HG03060 (cell line): ENCODE measurements around the gene COQ8B.
A peak's percentile ranks its signal among the peaks of the same experiment; 100 is the strongest.
"Not testable (repeated sequence)": the region's sequence is repeated elsewhere in the genome, so short reads cannot be mapped to it uniquely, and the experiment has no call there.

Experiments
- ATAC-seq: cut with Tn5 transposase; IDR thresholded peaks from one replicate; pipeline ENCODE4 v1.9.1; 2021; ENCODE audit warnings: low read depth, moderate number of reproducible peaks; ENCODE audit not compliant: unreplicated experiment

The COQ8B gene

DNA sequence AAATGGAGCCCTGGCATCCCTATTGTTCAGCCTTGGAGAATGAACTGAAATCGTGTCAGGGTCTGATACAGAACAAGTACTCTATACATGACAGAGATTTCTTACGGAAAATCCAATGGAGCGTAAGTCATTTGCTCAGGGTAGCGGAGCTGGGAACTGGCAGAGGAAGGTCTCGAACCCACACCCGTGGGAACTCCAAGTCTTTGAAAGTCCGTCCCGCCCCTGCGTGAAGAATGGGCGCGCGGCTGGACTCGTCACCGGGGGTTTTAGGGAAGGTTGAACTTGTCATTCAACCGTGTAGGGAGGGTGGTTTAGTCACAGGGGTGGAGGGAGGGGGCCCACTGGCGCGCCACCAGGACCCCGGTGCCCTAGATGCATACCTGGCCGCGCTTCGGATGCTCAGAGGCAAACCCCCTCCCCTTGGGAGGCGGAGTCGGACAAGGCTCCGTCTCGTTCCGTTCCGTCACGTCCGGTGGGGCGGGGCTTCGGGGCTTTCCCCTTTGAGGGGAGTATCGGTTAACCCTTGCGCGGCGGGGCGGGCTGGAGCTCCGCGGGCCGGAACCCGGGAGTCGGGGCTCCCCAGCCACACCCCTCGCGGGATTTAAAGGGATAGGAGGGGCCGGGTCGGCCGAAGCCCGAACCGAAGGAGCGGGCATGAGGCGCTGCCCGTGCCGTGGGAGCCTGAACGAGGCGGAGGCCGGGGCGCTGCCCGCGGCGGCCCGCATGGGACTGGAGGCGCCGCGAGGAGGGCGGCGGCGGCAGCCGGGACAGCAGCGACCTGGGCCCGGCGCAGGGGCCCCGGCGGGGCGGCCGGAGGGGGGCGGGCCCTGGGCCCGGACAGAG lies at the start of gene COQ8B, which contains the start of gene ITPKC:
Gene COQ8B (minus strand): TSS at position 405 of the 843 bp plus-strand sequence. CDS start 2,254 bp downstream, outside the sequence.
Gene ITPKC (plus strand): TSS at position 631 of the 843 bp plus-strand sequence. CDS start 24 bp downstream, at position 655.
- peak; percentile 54 for ATAC-seq

DNA sequence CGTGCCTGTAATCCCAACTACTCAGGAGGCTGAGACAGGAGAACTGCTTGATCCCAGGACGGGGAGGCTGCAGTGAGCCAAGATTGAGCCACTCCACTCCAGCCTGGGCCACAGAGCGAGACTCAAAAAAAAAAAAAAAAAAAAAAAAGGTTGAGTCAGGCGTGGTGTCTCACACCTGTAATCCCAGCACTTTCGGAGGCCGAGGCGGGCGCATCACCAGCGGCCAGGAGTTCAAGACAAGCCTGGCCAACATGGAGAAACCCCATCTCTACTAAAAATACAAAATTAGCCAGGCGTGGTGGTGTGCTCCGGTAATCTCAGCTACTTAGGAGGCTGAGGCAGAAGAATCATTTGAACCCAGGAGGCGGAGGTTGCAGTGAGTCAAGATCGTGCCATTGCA lies 49.7 kb upstream of the COQ8B start:
- ATAC-seq = not testable (repeated sequence)

DNA sequence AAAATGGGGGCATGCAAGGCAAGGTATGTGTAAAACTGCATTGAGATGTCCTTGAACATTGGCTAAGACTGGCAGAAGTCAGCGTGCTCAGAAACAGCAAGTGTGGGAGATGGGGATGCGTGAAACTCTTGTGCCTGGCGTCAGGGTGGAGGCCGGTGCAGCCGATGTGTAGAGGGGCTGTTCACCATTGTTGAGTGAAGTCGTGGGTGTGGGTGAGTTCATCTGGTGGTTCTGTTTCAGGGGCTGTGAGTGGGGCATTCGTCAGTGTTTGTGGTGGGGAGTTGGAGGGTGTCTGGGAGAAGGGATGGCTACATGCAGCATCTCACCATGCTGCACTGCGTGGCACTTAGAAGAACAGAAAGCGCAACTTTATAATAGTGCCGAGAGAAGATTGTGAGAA lies 47.3 kb upstream of the COQ8B start:
- no peak for ATAC-seq

DNA sequence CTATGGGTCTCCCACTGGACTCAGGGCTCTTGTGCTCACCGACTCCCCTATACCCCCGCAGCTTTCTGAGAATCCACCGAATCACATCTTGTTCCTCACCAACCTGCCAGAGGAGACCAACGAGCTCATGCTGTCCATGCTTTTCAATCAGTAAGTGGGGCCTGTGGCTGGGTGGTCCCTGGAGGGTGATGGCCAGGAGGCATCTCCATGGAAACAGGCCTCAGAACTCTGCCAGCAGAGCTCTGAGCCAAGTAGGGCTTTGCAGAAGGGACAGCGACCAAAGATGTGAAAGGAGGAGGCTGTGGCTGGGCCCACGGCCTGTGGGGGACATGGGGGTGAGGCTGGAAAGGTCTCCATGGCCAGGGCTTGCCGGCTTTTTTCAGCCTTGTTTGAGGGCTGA lies 46.8 kb upstream of the COQ8B start:
- ATAC-seq = no peak

DNA sequence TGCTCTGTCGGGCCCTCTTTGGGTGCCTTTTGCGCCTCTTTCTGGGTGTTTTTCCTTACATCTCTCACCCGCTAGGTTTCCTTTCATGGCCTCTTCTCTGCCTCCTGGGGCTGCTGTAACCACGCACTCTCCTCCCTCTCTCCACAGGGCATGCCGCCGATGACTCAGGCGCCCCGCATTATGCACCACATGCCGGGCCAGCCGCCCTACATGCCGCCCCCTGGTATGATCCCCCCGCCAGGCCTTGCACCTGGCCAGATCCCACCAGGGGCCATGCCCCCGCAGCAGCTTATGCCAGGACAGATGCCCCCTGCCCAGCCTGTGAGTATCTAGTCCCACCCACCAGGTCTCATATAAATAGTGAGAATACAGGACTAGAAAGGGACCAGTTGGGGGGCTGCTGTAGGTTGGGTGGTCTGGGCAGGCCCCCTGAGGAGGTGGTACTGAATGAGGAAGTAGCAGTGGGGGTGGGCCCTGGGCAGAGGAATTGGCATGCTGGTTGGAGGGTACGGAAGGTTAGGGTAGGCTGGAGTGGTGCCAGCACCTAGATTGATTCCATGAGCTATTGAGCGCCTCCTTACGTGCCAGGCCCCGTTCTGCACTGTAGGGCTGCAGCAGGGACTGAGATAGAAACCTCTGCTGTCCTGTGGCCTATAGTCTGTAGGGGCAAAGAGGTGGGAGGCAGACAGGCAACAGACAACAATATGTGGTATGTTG lies 46.2 kb upstream of the COQ8B start:
- no peak for ATAC-seq

DNA sequence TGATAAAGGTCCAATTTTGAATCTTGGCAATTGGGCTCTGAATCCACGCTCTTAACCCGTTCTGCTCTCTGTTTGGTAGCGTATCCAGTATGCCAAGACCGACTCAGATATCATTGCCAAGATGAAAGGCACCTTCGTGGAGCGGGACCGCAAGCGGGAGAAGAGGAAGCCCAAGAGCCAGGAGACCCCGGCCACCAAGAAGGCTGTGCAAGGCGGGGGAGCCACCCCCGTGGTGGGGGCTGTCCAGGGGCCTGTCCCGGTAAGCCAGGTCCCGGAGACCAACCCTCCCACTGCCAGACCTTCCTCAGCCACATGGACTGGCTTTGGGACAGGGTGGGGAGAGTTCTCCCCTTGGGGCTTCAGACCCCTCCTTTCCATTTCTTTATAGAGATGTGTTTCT lies 42.7 kb upstream of the COQ8B start:
- ATAC-seq = no peak

DNA sequence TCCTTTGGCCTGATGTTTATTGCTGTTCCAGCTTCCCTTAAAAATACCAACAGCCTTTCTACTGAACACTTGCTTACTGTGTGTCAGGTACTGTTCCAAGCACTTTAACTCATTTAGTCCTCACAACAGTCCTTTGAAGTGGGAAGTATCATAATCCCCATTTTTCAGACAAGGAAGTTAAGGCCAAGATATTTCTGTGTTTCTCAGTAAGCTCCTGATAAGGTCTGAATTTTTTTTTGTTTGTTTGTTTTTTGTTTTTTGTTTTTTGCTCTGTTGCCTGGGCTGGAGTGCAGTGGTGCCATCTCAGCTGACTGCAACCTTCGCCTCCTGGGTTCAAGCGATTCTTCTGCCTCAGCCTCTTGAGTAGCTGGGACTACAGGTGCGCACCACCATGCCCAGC lies 41.8 kb upstream of the COQ8B start:
- no peak for ATAC-seq

DNA sequence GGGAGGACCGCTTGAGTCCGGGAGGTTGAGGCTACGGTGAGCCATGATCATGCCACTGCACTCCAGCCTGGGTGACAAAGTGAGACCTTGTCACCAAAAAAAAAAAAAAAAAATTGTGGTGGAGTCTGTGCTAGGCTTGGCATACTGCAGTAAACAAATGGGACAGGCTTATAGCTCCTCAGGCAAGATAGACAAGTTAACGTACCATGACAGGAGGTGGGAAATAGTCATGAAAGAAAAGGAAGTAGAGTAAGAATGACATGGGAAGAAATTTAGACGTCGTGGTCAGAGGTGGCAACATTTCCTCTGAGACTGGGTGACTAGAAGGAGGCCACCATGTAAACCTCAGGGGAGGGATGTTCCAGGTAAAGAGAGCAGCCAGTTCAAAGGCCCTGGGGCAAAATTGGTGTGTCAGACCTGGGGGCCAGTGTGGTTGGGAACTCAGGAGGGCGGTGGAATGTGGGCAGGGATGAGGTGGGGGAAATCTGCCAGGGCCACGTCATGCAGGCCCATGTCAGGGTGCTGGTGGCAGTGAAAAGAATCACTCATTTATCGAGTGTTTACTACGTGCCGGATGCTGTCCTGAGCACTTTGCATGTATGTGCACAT lies 39.9 kb upstream of the COQ8B start:
- ATAC-seq = no peak

DNA sequence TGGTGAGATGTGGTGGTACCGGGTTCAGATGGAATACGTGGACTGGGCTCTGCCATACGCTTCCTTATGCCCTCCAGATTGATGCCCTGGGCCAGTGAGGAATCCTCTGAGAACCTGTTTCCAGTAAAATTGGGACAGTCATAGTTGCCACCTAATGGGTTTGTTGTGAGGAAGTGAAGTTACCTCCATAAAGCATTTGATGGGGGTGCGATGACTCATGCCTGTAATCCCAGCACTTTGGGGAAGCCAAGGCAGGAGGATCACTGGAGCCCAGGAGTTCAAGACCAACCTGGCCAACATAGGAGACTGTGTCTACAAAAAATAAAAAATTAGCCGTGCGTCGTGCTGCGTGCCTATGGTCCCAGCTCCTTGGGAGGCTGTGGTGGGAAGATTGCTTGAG lies 39.1 kb upstream of the COQ8B start:
- no peak for ATAC-seq

DNA sequence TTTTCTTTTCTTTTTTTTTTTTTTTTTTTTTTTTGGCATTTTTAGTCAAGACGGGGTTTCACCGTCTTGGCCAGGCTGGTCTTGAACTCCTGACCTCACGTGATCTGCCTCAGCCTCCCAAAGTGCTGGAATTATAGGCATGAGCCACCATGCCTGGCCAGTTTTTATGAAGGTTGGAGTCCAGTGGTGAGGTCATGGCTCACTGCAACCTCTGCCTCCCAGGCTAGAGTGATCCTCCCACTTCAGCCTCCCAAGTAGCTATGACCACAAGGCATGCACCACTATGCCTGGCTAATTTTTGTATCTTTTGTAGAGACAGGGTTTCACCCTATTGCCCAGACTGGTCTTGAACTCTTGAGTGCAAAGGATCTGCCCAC lies 38.5 kb upstream of the COQ8B start:
- ATAC-seq = no peak

DNA sequence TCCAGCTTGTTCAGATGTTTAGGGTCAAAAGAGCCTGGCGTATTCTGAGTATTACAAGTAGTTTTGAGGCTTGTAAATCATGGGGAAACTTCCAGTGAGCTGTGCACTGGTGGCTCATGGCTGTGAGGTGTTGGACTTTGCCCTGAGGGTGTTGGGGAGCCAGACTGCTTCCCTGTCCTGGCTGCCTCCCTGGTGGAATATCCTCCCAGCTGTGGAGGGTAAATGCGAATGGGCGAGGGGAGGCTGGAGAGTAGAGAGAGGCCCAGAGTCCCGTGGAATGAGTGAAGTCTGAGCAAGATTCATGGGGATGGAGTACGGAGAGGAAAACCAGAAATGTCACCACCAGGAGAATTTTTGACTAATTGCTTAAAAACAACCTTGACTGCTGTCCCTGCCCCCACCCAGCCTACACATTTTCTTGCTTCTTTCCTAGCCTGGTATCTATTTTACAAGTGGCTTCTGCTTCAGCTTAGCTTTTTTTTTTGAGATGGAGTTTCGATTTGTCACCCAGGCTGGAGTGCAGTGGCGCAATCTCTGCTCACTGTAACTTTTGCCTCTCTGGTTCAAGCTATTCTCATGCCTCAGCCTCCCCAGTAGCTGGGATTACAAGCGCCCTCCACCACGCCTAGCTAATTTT lies 38.0 kb upstream of the COQ8B start:
- no peak for ATAC-seq

DNA sequence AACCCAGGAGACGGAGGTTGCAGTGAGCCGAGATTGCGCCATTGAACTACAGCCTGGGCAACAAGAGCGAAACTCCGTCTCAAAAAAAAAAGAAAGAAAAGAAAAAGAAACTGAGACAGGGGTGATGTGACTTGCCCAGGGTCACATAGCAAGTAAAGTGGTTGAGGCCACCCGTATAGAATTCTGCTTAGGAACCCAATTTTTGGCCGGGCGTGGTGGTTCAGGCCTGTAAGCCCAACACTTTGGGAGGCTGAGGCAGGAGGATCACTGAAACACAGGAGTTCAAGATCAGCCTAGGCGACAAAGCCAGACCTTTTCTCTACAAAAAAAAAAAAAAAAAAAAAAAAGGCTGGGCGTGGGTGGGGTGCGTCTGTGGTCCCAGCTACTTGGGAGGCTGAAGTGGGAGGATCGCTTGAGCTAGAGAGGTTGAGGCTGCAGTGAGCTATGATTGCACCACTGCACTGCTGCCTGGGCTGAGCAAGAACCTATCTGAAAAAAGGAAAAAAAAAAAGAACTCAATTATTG lies 35.6 kb upstream of the COQ8B start:
- no peak for ATAC-seq

DNA sequence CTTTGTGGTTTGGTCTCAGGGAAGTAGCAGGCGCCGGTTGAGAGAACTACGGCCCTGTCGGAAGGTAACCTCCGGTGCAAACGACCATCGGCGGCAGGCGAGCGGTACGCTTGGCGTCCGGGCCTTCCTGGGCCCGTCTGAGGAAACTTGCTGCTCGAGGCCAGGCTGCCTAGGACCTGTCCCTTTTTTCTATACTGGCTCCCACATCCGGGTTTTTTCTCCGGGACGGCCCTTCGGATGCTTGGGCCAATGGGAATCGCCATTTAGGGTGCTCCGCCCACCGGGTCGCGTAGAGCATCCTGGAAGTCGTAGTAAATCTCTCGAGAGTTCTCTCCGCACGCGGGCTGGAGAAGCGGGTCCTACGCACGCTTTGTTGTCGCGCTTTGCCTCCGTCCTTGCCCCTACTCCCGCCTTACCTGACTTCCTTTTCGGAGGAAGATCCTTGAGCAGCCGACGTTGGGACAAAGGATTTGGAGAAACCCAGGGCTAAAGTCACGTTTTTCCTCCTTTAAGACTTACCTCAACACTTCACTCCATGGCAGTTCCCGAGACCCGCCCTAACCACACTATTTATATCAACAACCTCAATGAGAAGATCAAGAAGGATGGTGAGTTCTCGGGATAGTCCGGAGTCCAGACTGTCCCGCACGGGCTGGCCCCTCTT lies 34.3 kb upstream of the COQ8B start, which contains the start of gene SNRPA:
Gene SNRPA (plus strand): TSS at position 330 of the 664 bp plus-strand sequence. CDS start 206 bp downstream, at position 536.
- ATAC-seq = peak; percentile 40

DNA sequence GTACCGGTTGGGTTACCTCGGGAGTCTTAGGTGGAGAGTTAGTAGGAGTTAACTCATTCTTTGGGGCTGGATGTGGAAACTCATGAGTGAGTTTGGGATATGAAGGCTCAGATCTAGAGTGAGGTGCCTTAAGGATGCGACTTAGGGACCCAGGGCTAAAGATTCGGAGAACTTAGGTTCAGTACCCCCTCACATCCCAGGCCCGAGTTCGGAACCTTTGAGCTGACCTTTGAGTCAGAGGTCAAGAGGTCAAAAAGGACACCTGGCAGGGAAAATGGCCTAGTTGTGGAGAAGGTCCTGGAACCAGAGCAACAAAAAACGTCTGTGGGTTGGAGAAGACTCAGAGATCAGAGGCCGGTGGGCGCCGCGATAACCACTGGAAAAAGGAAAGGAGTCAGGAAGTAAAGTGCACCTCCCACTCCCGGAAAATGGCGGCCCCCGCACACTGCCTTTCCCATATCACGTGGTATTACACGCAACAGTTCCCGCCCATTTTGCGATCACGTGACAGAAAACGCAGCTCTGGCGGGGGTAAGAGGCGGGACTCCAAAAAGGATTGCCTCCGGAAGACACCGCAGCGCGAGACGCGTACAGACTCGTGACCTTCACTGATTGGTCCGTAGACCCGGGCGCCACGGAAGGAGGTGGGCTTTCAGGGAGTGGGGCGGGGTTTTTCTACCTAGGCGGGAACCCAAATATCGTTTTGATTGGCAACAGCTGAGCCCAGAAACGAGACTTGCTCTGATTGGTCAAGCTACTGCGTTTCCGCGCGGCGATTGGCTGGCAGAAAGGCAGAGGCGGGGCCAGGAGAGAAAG lies 33.6 kb upstream of the COQ8B start, which contains the start of gene ACTMAP:
Gene ACTMAP (minus strand): TSS at position 420 of the 816 bp plus-strand sequence. CDS start 674 bp downstream, outside the sequence.
- peak; percentile 61 for ATAC-seq

DNA sequence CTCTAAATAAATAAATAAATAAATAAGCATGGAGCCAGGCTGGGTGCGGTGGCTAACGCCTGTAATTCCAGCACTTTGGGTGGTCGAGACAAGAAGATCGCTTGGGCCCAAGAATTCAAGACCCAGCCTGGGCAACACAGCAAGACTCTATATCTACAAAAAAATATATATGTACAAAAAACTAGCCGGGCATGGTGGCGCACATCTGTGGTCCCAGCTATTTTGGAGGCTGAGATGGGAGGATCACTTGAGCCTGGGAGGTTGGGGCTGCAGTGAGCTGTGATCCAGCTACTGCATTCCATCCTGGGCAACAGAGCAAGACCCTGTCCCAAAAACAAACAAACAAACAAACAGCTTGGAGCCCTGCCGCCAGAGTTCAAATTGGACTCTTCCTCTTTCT lies 30.9 kb upstream of the COQ8B start:
- no peak for ATAC-seq

DNA sequence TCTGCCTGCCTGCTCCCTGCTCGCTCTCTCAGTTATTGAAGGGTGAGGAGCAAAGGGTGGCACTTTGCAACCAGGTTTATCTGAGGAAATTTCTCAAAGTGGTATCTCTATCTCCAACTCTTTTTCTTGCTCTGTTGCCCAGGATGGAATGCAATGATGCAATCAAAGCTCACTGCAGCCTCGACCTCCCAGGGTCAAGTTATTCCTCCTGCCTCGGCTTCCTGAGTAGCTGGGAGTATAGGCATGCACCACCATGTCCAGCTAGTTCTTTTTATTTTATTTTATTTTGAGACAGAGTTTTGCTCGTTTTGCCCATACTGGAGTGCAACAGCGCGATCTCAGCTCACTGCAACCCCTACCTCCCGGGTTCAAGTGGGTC lies 28.7 kb upstream of the COQ8B start:
- ATAC-seq = no peak

DNA sequence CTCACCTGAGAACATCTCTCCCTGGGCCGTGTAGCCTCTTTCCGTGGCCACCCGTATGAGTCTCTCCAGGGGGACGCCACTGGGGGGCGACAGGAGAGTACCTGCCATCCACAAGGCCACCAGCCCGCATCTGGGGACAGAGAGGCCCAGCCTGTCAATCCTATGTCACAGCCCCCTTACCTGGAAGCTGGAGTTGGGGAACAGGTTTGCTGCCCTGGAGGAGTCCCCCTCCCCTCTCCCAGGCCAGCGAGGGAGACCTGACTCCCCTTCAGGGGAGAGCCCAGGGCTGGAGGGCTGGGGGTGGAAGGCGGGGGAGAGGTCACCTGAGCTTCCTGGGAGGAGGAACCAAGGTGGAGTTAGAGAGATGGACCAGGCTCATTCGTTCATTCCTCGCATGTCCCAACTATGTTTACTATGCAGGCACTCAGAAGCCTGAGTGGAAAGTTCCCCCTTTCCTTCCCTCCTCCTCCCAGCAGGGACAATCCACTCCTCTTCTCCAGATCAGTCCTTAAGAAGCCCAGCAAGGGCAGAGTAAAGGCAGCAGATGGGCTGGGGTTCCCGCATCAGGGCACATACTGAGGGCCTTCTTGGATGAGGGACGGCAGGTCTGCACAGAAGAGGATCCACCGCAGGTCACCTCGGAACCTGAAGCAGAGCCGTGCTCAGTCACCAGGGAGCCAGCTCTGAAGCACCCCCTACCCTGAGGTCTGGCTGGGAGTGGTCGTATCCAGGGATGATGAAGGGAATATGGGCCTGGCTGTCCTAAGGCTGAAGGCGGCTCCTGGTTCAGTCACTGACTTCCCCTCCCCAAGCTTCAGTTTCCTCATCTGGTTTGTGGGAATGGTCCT lies 28.1 kb upstream of the COQ8B start:
- ATAC-seq = no peak

DNA sequence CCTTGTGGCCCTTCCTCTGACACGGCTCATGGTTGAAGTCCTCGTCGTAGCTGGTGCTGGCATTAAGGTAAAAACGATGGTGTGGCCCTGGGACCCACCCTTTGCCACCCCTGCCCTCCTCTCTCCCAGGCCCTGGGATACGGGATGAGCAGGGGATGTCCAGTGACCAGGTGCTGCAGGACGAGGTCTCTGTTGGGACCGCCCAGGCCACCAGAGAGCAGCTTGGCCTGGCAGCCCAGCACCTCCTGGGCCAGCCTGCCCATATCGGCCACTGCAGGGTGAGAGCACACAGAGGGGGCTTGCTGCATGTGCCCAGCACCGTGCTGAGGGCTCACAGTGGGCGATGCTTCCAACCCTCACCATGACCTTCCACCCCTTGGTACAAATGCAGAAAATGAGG lies 27.2 kb upstream of the COQ8B start:
- no peak for ATAC-seq
